Astrocyte (in vitro differentiated cells and primary cell): ENCODE results near the gene GLIS2. TPM values are rescaled to one million over a fixed set of nuclear protein-coding genes. Genes with fewer than 3 reads are reported as not detected.

Experiments
- DNase-seq: peaks from one replicate; pipeline ENCODE4 v3.0.0-alpha.2; 2010; ENCODE audit warnings: low read depth
- FAIRE-seq: peaks from 2 replicates; lab custom pipeline; 2011; peaks lifted over from hg19 to GRCh38; lab: Jason Lieb, UNC
- H2AFZ ChIP-seq: 2 replicates; pipeline ENCODE4 v1.6.0; 2012; ENCODE audit warnings: low read depth, low read length, inconsistent platforms
- H3K27ac ChIP-seq: 2 replicates; pipeline ENCODE4 v1.5.1; 2011; ENCODE audit warnings: low read depth, low read length, inconsistent platforms
- H3K27me3 ChIP-seq: 2 replicates; pipeline ENCODE4 v1.6.0; 2011; ENCODE audit warnings: low read length, inconsistent platforms; ENCODE audit not compliant: insufficient read depth
- H3K36me3 ChIP-seq: 2 replicates; pipeline ENCODE4 v1.5.1; 2011; ENCODE audit warnings: low read length, inconsistent platforms; ENCODE audit not compliant: insufficient read depth
- H3K4me1 ChIP-seq: 2 replicates; pipeline ENCODE4 v1.5.1; 2011; ENCODE audit warnings: low read length, inconsistent platforms; ENCODE audit not compliant: insufficient read depth
- H3K4me2 ChIP-seq: 2 replicates; pipeline ENCODE4 v1.6.0; 2012; ENCODE audit warnings: low read length, inconsistent platforms
- H3K4me3 ChIP-seq: 2 replicates; pipeline ENCODE4 v1.5.1; 2011; ENCODE audit warnings: low read depth, mild to moderate bottlenecking, low read length, inconsistent platforms; ENCODE audit not compliant: insufficient read depth
- H3K79me2 ChIP-seq: 2 replicates; pipeline ENCODE4 v1.6.0; 2012; ENCODE audit warnings: mild to moderate bottlenecking, low read length, inconsistent platforms; ENCODE audit not compliant: insufficient read depth
- H3K9ac ChIP-seq: 2 replicates; pipeline ENCODE4 v1.6.0; 2012; ENCODE audit warnings: mild to moderate bottlenecking, low read length, inconsistent platforms
- H3K9me3 ChIP-seq: 2 replicates; pipeline ENCODE4 v1.5.1; 2012; ENCODE audit warnings: low read depth, mild to moderate bottlenecking, low read length, inconsistent platforms; ENCODE audit not compliant: insufficient read depth
- H4K20me1 ChIP-seq: 2 replicates; pipeline ENCODE4 v1.6.0; 2012; ENCODE audit warnings: low read length, inconsistent platforms; ENCODE audit not compliant: insufficient read depth
- H3K27ac Mint-ChIP-seq: one replicate; pipeline ENCODE4 v1.8.0; 2021; ENCODE audit warnings: mild to moderate bottlenecking, mixed read lengths; ENCODE audit not compliant: unreplicated experiment
- H3K27me3 Mint-ChIP-seq: one replicate; pipeline ENCODE4 v1.8.0; 2021; ENCODE audit warnings: low read depth, mixed read lengths; ENCODE audit not compliant: unreplicated experiment
- H3K36me3 Mint-ChIP-seq: one replicate; pipeline ENCODE4 v1.8.0; 2021; ENCODE audit warnings: low read depth, mixed read lengths; ENCODE audit not compliant: unreplicated experiment
- H3K4me1 Mint-ChIP-seq: one replicate; pipeline ENCODE4 v1.8.0; 2021; ENCODE audit warnings: low read depth, mixed read lengths; ENCODE audit not compliant: unreplicated experiment
- H3K4me3 Mint-ChIP-seq: one replicate; pipeline ENCODE4 v1.8.0; 2021; ENCODE audit warnings: mild to moderate bottlenecking, moderate library complexity, mixed read lengths; ENCODE audit not compliant: unreplicated experiment
- H3K9me3 Mint-ChIP-seq: one replicate; pipeline ENCODE4 v1.8.0; 2021; ENCODE audit warnings: mild to moderate bottlenecking, mixed read lengths; ENCODE audit not compliant: unreplicated experiment
- CTCF ChIP-seq: IDR thresholded peaks from 2 replicates; pipeline ENCODE4 v1.5.1; 2011; ENCODE audit warnings: low read depth, mild to moderate bottlenecking, inconsistent platforms, low read length, moderate library complexity; ENCODE audit not compliant: insufficient read depth
- EZH2 ChIP-seq: IDR thresholded peaks from 2 replicates; pipeline ENCODE4 v1.6.1; 2012; ENCODE audit warnings: mild to moderate bottlenecking, low read length, inconsistent platforms; ENCODE audit not compliant: insufficient read depth
- total RNA-seq: library from RNA; stranded (reverse); gene quantifications from 2 replicates; pipeline ENCODE4 v1.2.1, GENCODE V29; 2021

Gene GLIS2
- total RNA-seq, 1 donor from 2014 or later, result 18.9 TPM

GRCh38 chr16:4318451-4318910 is 2.6 kb downstream of the GLIS2 start:
- Histone ChIP-seq H3K36me3 (no peaks in the 10 kb centered on the region), H3K4me3 (no peak overlapping the region), H3K27me3 (no peaks in the 10 kb centered on the region), H3K9ac (peak overlapping the region; percentile 78), H3K79me2 (peaks cover 72% of the 10 kb centered on the region), H2AFZ (no peak overlapping the region), H3K4me2 (peak overlapping the region; percentile 96), H4K20me1 (peaks cover 69% of the 10 kb centered on the region), H3K27ac (no peak overlapping the region), H3K4me1 (peaks cover 51% of the 10 kb centered on the region), H3K9me3 (no peaks in the 10 kb centered on the region)
- TF ChIP-seq CTCF (no peak), EZH2 (no peak)
- Mint-ChIP-seq H3K9me3 (no peaks in the 10 kb centered on the region), H3K27ac (peak overlapping the region; percentile 41), H3K4me3 (peak overlapping the region; percentile 67), H3K27me3 (no peaks in the 10 kb centered on the region), H3K4me1 (peaks cover 2% of the 10 kb centered on the region), H3K36me3 (no peaks in the 10 kb centered on the region)
- DNase-seq, result peak; percentile 33
- FAIRE-seq, result no peak

GRCh38 chr16:4318967-4319366 is 3.1 kb downstream of the GLIS2 start:
- Histone ChIP-seq H3K9ac (peak overlapping the region; percentile 78), H3K79me2 (peaks cover 77% of the 10 kb centered on the region)

More at GRCh38 chr16:4318967-4319366, 3.1 kb downstream of the GLIS2 start:
- Histone ChIP-seq H3K4me2 (peak overlapping the region; percentile 96), H3K4me1 (peaks cover 55% of the 10 kb centered on the region), H3K4me3 (no peak overlapping the region), H3K27me3 (no peaks in the 10 kb centered on the region), H4K20me1 (peaks cover 74% of the 10 kb centered on the region), H3K9me3 (no peaks in the 10 kb centered on the region), H3K27ac (no peak overlapping the region), H2AFZ (no peak overlapping the region), H3K36me3 (no peaks in the 10 kb centered on the region)
- Mint-ChIP-seq H3K9me3 (no peaks in the 10 kb centered on the region), H3K4me1 (peaks cover 2% of the 10 kb centered on the region), H3K36me3 (no peaks in the 10 kb centered on the region), H3K4me3 (no peak overlapping the region), H3K27me3 (no peaks in the 10 kb centered on the region), H3K27ac (no peak overlapping the region)
- TF ChIP-seq CTCF (no peak), EZH2 (no peak)
- DNase-seq, result no peak
- FAIRE-seq, result no peak
